Measurements from ENCODE around the gene KRTAP3-3. TPM values are rescaled to one million over a fixed set of nuclear protein-coding genes. Genes with fewer than 3 reads are reported as not detected.

Gene KRTAP3-3
- total and polyA plus RNA-seq, 8 donors: not detected

DNA sequence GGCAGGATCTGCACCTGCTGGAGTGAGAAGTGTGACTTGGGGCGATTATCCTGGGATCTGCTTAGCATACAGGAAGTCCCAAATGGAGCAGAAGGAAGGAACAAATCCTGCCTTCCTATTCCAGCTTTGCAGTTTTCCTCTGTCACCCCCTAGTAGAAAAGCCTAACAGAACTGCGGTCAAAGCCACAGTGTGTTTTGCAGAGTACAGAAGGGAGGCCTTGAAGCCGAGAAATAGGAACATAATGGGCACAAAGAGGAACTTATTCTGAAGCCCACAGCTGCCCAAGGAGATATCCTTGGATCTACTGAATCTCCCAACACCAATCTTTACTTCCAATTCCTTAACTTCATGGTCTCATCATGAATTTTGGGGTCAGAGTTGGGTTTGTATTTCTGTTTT is 24.6 kb upstream of the KRTAP3-3 start:
- no peak for ATAC-seq
- Histone ChIP-seq H3K36me3 (no peaks in the 10 kb centered on the region), H3K4me1 (no peaks in the 10 kb centered on the region), H3K27me3 (no peaks in the 10 kb centered on the region), H3K9me3 (no peaks in the 10 kb centered on the region), H3K27ac (no peak overlapping the region), H3K4me3 (no peak overlapping the region)
- TF ChIP-seq, protein P1, sequence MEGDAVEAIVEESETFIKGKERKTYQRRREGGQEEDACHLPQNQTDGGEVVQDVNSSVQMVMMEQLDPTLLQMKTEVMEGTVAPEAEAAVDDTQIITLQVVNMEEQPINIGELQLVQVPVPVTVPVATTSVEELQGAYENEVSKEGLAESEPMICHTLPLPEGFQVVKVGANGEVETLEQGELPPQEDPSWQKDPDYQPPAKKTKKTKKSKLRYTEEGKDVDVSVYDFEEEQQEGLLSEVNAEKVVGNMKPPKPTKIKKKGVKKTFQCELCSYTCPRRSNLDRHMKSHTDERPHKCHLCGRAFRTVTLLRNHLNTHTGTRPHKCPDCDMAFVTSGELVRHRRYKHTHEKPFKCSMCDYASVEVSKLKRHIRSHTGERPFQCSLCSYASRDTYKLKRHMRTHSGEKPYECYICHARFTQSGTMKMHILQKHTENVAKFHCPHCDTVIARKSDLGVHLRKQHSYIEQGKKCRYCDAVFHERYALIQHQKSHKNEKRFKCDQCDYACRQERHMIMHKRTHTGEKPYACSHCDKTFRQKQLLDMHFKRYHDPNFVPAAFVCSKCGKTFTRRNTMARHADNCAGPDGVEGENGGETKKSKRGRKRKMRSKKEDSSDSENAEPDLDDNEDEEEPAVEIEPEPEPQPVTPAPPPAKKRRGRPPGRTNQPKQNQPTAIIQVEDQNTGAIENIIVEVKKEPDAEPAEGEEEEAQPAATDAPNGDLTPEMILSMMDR (IDR thresholded peaks at IDR 0.05): no peak
- intact Hi-C loops (cut with DNase I): no loop called here
- DNase-seq: no peak

GRCh38 chr17:41016578-41017215 is 22.7 kb upstream of the KRTAP3-3 start:
- Histone ChIP-seq H3K4me1 (no peaks in the 10 kb centered on the region), H3K36me3 (no peaks in the 10 kb centered on the region), H3K27me3 (no peaks in the 10 kb centered on the region), H3K4me3 (no peak overlapping the region), H3K9me3 (no peaks in the 10 kb centered on the region), H3K27ac (no peak overlapping the region)
- intact Hi-C loops (cut with DNase I): no loop called here
- ATAC-seq: no peak
- TF ChIP-seq, protein P1 (IDR thresholded peaks at IDR 0.05): no peak
- no peak for DNase-seq

DNA sequence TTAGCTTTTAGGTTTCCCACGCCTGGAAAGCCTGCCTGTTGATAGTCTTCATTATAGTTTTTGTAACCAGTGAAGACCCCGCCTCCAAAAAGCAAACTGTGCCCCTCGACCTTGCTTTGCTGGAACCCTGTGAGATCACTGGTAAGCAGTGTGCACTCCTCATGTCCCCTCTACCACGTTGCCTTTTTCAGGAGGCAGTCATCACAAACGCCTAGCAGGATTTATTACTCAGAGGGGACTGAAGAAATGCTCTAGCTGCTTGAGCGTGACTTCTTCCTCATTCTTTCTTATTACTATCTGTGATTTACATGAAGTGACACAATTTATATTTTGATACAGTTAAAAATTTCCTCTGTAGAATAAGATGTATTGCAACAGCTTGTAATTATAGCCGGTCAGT is 21.5 kb upstream of the KRTAP3-3 start:
- Histone ChIP-seq H3K4me1 (no peaks in the 10 kb centered on the region), H3K36me3 (no peaks in the 10 kb centered on the region), H3K27ac (no peak overlapping the region), H3K27me3 (no peaks in the 10 kb centered on the region), H3K4me3 (no peak overlapping the region), H3K9me3 (no peaks in the 10 kb centered on the region)
- intact Hi-C loops (cut with DNase I): no loop called here
- TF ChIP-seq, protein P1 (IDR thresholded peaks at IDR 0.05): no peak
- no peak for DNase-seq
- no peak for ATAC-seq

DNA sequence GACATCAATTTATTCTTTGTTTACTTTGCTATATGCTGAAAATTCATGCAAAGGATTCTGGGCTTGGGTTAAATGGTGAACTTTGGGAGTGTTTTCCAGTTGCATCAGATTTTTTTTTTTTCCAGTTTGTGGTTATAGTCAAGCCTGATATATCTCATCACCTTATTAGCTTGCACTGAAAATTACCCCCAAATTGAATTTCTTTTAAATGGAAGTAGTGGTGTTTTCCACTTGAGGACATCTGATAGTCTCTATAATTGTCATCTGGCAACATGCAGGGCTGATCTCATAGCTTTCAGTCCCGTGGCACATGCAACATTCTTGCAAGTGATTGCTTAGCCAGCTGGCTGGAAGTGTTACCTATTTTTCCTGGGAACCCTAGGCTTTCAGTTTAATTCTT is 19.6 kb upstream of the KRTAP3-3 start:
- Histone ChIP-seq H3K4me3 (no peak overlapping the region), H3K4me1 (no peaks in the 10 kb centered on the region), H3K9me3 (no peaks in the 10 kb centered on the region), H3K27ac (no peak overlapping the region), H3K36me3 (no peaks in the 10 kb centered on the region), H3K27me3 (no peaks in the 10 kb centered on the region)
- ATAC-seq: no peak
- intact Hi-C loops (cut with DNase I): no loop called here
- DNase-seq: no peak
- TF ChIP-seq, protein P1 (IDR thresholded peaks at IDR 0.05): no peak

DNA sequence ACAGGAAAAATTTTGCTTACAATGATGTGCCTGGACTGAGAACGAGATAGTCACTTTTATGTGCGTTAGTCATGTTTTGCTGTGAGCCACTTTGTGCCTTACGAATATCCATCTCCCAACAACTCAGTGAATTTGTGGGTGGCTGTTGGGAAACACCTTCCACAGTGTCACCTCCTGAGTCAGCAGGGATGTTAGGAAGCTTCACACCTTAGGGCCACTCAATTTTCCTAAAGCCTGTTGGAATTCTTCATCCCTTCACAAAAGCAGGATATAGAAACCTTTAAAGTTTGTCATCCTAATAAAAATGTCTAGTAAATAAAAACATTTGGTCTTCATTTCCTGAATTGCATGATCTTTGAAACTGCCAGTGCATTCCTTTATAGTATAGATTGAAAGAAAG is 19.2 kb upstream of the KRTAP3-3 start:
- no peak overlapping the region for H3K27ac ChIP-seq
- TF ChIP-seq, protein P1 (IDR thresholded peaks at IDR 0.05): no peak
- no peaks in the 10 kb centered on the region for H3K36me3 ChIP-seq
- intact Hi-C loops (cut with DNase I): no loop called here
- ATAC-seq (no peak), DNase-seq (no peak)
- no peaks in the 10 kb centered on the region for H3K27me3 ChIP-seq
- no peaks in the 10 kb centered on the region for H3K9me3 ChIP-seq
- no peak overlapping the region for H3K4me3 ChIP-seq
- no peaks in the 10 kb centered on the region for H3K4me1 ChIP-seq

Measured in left lung (tissue), 10 donors.